H9 (cell line): ENCODE data around the gene SLC19A1. TPM values are rescaled to one million over a fixed set of nuclear protein-coding genes. Genes with fewer than 3 reads are reported as not detected.

Source experiments
- DNase-seq: peaks from one replicate; pipeline ENCODE4 v3.0.0-alpha.2; 2017
- H2AFZ ChIP-seq: one replicate; pipeline ENCODE4 v1.6.1; 2013; ENCODE audit warnings: mild to moderate bottlenecking, low read length, control low read depth, moderate library complexity
- H2AK5ac ChIP-seq: 2 replicates; pipeline ENCODE4 v1.6.1; 2013; ENCODE audit warnings: low read length, control low read depth, mixed read lengths; ENCODE audit not compliant: insufficient read length
- H2BK120ac ChIP-seq: one replicate; pipeline ENCODE4 v1.6.1; 2013; ENCODE audit warnings: low read depth, mild to moderate bottlenecking, low read length, control low read depth, inconsistent platforms; ENCODE audit not compliant: poor library complexity, severe bottlenecking
- H2BK12ac ChIP-seq: 2 replicates; pipeline ENCODE4 v1.6.1; 2013; ENCODE audit warnings: low read length, control low read depth, mixed read lengths, low read depth; ENCODE audit not compliant: insufficient read length
- H2BK15ac ChIP-seq: 2 replicates; pipeline ENCODE4 v1.6.1; 2013; ENCODE audit warnings: low read depth, low read length, control low read depth
- H2BK20ac ChIP-seq: one replicate; pipeline ENCODE4 v1.6.1; 2013; ENCODE audit warnings: low read depth, mild to moderate bottlenecking, low read length, control low read depth, inconsistent platforms; ENCODE audit not compliant: poor library complexity, severe bottlenecking
- H2BK5ac ChIP-seq: 2 replicates; pipeline ENCODE4 v1.6.1; 2013; ENCODE audit warnings: low read length, control low read depth, mixed read lengths; ENCODE audit not compliant: insufficient read length
- H3K14ac ChIP-seq: 2 replicates; pipeline ENCODE4 v1.6.1; 2013; ENCODE audit warnings: low read length, control low read depth; ENCODE audit not compliant: insufficient read depth
- H3K18ac ChIP-seq: 2 replicates; pipeline ENCODE4 v1.6.1; 2013; ENCODE audit warnings: low read depth, mild to moderate bottlenecking, mixed read lengths, low read length, control low read depth; ENCODE audit not compliant: insufficient read length
- H3K23ac ChIP-seq: 2 replicates; pipeline ENCODE4 v1.6.1; 2013; ENCODE audit warnings: low read length, control low read depth, mixed read lengths, low read depth; ENCODE audit not compliant: insufficient read length
- H3K23me2 ChIP-seq: 2 replicates; pipeline ENCODE4 v1.6.1; 2013; ENCODE audit warnings: low read depth, mild to moderate bottlenecking, mixed read lengths, low read length, control low read depth; ENCODE audit not compliant: insufficient read length, poor library complexity, severe bottlenecking
- H3K27ac ChIP-seq: 2 replicates; pipeline ENCODE4 v1.5.1; 2013; ENCODE audit warnings: low read length, control low read depth, mixed read lengths, low read depth; ENCODE audit not compliant: insufficient read length
- H3K27me3 ChIP-seq: 2 replicates; pipeline ENCODE4 v1.6.1; 2013; ENCODE audit warnings: low read length, control low read depth, inconsistent platforms; ENCODE audit not compliant: insufficient read depth
- H3K4ac ChIP-seq: 2 replicates; pipeline ENCODE4 v1.6.1; 2013; ENCODE audit warnings: low read depth, mild to moderate bottlenecking, control low read depth, inconsistent platforms, low read length, moderate library complexity
- H3K4me1 ChIP-seq: 2 replicates; pipeline ENCODE4 v1.6.1; 2013; ENCODE audit warnings: low read length, control low read depth, inconsistent platforms; ENCODE audit not compliant: insufficient read depth
- H3K4me2 ChIP-seq: 2 replicates; pipeline ENCODE4 v1.6.1; 2013; ENCODE audit warnings: low read length, control low read depth, mixed read lengths; ENCODE audit not compliant: insufficient read length, insufficient read depth
- H3K56ac ChIP-seq: 2 replicates; pipeline ENCODE4 v1.6.1; 2013; ENCODE audit warnings: low read depth, mild to moderate bottlenecking, mixed read lengths, low read length, control low read depth; ENCODE audit not compliant: insufficient read length
- H3K79me1 ChIP-seq: 2 replicates; pipeline ENCODE4 v1.6.1; 2013; ENCODE audit warnings: low read depth, mild to moderate bottlenecking, moderate library complexity, low read length, control low read depth, inconsistent platforms; ENCODE audit not compliant: insufficient read depth, poor library complexity, severe bottlenecking
- H3K79me2 ChIP-seq: 2 replicates; pipeline ENCODE4 v1.6.1; 2013; ENCODE audit warnings: low read length, control low read depth, inconsistent platforms; ENCODE audit not compliant: insufficient read depth
- H3K9ac ChIP-seq: 2 replicates; pipeline ENCODE4 v1.6.1; 2013; ENCODE audit warnings: low read length, control low read depth, mixed read lengths; ENCODE audit not compliant: insufficient read length; ENCODE audit errors: extremely low read depth
- H3K9me3 ChIP-seq: one replicate; pipeline ENCODE4 v1.6.1; 2013; ENCODE audit warnings: low read depth, low read length, inconsistent platforms; ENCODE audit not compliant: control insufficient read depth
- H3T11ph ChIP-seq: one replicate; pipeline ENCODE4 v1.6.1; 2013; ENCODE audit warnings: mild to moderate bottlenecking, low read length, control low read depth, inconsistent platforms
- H4K20me1 ChIP-seq: one replicate; pipeline ENCODE4 v1.6.1; 2013; ENCODE audit not compliant: control insufficient read depth, insufficient read length, insufficient read depth
- H4K5ac ChIP-seq: 2 replicates; pipeline ENCODE4 v1.6.1; 2013; ENCODE audit warnings: low read depth, mild to moderate bottlenecking, mixed read lengths, low read length, control low read depth; ENCODE audit not compliant: insufficient read length
- H4K8ac ChIP-seq: replicated peaks from 2 replicates; pipeline ENCODE4 v1.6.1; 2013; ENCODE audit warnings: low read length, control low read depth, mixed read lengths, low read depth; ENCODE audit not compliant: insufficient read length
- H4K91ac ChIP-seq: 2 replicates; pipeline ENCODE4 v1.6.1; 2013; ENCODE audit warnings: low read depth, mild to moderate bottlenecking, moderate library complexity, mixed read lengths, low read length, control low read depth; ENCODE audit not compliant: insufficient read length
- H3K27ac Mint-ChIP-seq, 3 experiments: 2 replicates in 2 of 3; 3 replicates in 1 of 3; pipeline ENCODE4 v1.8.0; 2020 to 2021; ENCODE audit warnings: mixed read lengths in 3 of 3, mild to moderate bottlenecking in 1 of 3, moderate library complexity in 1 of 3
- H3K27me3 Mint-ChIP-seq: 2 replicates; pipeline ENCODE4 v1.8.0; 2021; ENCODE audit warnings: low read depth, mild to moderate bottlenecking, moderate library complexity, mixed read lengths
- H3K36me3 Mint-ChIP-seq, 3 experiments: 2 replicates in 2 of 3; 3 replicates in 1 of 3; pipeline ENCODE4 v1.8.0; 2020 to 2021; ENCODE audit warnings: low read depth in 3 of 3, mixed read lengths in 3 of 3; ENCODE audit not compliant: insufficient read depth in 1 of 3
- H3K4me1 Mint-ChIP-seq, 2 experiments: 2 replicates each; pipeline ENCODE4 v1.8.0; 2020; ENCODE audit warnings: mixed read lengths in 2 of 2
- H3K4me3 Mint-ChIP-seq, 2 experiments: 2 replicates in 1 of 2; 3 replicates in 1 of 2; pipeline ENCODE4 v1.8.0; 2020 to 2021; ENCODE audit warnings: mild to moderate bottlenecking in 2 of 2, mixed read lengths in 2 of 2, moderate library complexity in 1 of 2
- H3K9me3 Mint-ChIP-seq, 2 experiments: 2 replicates in 1 of 2; 3 replicates in 1 of 2; pipeline ENCODE4 v1.8.0; 2020; ENCODE audit warnings: mild to moderate bottlenecking in 2 of 2, mixed read lengths in 2 of 2, moderate library complexity in 1 of 2
- WGBS: extraction: QIAGEN DNeasy Blood & Tissue Kit; methylation state at CpG from one replicate; pipeline ENCODE4 v1.1.7; 2013; ENCODE audit warnings: missing lambda C conversion rate, low lambda C conversion rate, mixed read lengths; ENCODE audit not compliant: insufficient read length; ENCODE audit errors: extremely low coverage; 5-methylcytosine and 5-hydroxymethylcytosine counted together
- total RNA-seq: library from RNA; stranded (reverse); gene quantifications from 2 replicates; pipeline ENCODE4 v1.2.1, GENCODE V29; 2021
- TF ChIP-seq, protein P1 (sequence below): fragments of 200-600 bp; sonication (generic); conservative IDR thresholded peaks from 3 replicates; pipeline ENCODE4 v1.8.0; 2021; ENCODE audit warnings: antibody characterized with exemption, mild to moderate bottlenecking

The SLC19A1 gene
- total RNA-seq, 1 experiment from 2014 or later = 32.4 TPM

DNA sequence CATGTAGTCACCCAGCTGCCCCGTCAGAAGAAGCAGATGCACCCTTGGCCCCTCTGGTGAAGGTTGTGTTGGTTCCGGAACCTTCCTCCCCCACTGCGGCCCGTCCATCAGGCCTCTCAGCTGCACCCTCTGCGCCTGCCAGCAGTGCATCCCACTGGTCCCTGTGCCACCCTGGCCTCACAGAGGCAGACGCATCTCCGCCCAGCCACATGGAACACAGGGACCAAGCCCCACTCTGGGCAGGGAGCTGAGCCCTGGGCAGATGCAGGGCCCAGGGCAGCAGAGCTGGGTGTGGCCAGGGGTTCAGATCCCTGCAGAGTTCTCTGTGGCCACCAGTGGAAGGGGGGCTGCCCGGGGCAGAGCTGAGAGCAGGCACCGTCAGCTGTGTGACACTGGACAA lies 50.6 kb downstream of the SLC19A1 start:
- Mint-ChIP-seq H3K36me3 (peaks cover 15 to 50% (median 33%) of the 10 kb centered on the region in 3 experiments; a peak in 6 of 7 replicates), H3K4me3 (no peak overlapping the region), H3K9me3 (no peaks in the 10 kb centered on the region), H3K4me1 (peaks cover 12 to 18% of the 10 kb centered on the region in 2 experiments), H3K27me3 (no peaks in the 10 kb centered on the region), H3K27ac (peak overlapping the region in 1 of 3 experiments; percentile 90; a peak in 2 of 7 replicates)
- Histone ChIP-seq H3K4me2 (no peak overlapping the region), H4K8ac (no peak overlapping the region), H2BK12ac (no peak overlapping the region), H3K18ac (no peak overlapping the region), H3K9me3 (no peaks in the 10 kb centered on the region), H2BK15ac (no peak overlapping the region), H3K4me1 (no peaks in the 10 kb centered on the region), H2AK5ac (no peak overlapping the region), H2AFZ (no peak overlapping the region), H4K20me1 (peaks cover 4% of the 10 kb centered on the region), H3K27me3 (no peaks in the 10 kb centered on the region), H4K91ac (no peak overlapping the region), H3T11ph (no peak overlapping the region), H2BK5ac (no peak overlapping the region), H2BK120ac (no peak overlapping the region), H3K79me2 (no peaks in the 10 kb centered on the region), H3K23ac (no peak overlapping the region), H2BK20ac (no peak overlapping the region), H3K79me1 (no peaks in the 10 kb centered on the region), H3K14ac (no peak overlapping the region), H3K56ac (no peak overlapping the region), H3K4ac (no peak overlapping the region), H4K5ac (no peak overlapping the region), H3K9ac (no peak overlapping the region), H3K27ac (no peak overlapping the region), H3K23me2 (no peaks in the 10 kb centered on the region)
- TF ChIP-seq, protein P1, sequence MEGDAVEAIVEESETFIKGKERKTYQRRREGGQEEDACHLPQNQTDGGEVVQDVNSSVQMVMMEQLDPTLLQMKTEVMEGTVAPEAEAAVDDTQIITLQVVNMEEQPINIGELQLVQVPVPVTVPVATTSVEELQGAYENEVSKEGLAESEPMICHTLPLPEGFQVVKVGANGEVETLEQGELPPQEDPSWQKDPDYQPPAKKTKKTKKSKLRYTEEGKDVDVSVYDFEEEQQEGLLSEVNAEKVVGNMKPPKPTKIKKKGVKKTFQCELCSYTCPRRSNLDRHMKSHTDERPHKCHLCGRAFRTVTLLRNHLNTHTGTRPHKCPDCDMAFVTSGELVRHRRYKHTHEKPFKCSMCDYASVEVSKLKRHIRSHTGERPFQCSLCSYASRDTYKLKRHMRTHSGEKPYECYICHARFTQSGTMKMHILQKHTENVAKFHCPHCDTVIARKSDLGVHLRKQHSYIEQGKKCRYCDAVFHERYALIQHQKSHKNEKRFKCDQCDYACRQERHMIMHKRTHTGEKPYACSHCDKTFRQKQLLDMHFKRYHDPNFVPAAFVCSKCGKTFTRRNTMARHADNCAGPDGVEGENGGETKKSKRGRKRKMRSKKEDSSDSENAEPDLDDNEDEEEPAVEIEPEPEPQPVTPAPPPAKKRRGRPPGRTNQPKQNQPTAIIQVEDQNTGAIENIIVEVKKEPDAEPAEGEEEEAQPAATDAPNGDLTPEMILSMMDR = no peak
- WGBS = no CpG with 5 or more reads among the region's 9 CpGs
- DNase-seq = no peak
